VCaP (cell line): ENCODE measurements around the gene SLX4.

Source experiments
- H3K27ac ChIP-seq: fragments of 450-650 bp; 2 replicates; pipeline ENCODE4 v1.5.1; 2017
- CTCF ChIP-seq: fragments of 450-650 bp; conservative IDR thresholded peaks from 2 replicates; pipeline ENCODE4 v1.5.1; 2017; ENCODE audit warnings: mild to moderate bottlenecking, moderate library complexity

Gene SLX4

DNA sequence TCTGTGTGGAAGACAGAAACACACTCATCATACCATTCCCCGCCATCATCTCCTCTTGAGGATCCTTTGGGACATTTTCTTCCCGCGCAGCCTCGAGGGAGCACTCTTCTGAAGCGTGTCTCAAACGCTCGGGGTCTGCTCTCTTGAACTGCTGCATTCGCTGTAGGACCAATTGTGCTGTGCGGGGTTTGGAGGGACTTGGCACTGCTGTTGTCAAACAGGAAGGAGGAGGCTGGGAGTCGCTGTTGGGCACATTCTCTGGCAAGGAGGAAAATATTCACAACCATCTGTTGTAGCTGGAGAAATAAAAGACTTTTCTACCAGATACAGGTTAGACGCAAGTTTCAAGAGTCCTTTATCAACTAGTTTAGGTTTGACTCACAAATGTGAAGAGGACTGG lies 5.0 kb downstream of the SLX4 start:
- no peak overlapping the region for H3K27ac ChIP-seq
- TF ChIP-seq CTCF, result no peak

DNA sequence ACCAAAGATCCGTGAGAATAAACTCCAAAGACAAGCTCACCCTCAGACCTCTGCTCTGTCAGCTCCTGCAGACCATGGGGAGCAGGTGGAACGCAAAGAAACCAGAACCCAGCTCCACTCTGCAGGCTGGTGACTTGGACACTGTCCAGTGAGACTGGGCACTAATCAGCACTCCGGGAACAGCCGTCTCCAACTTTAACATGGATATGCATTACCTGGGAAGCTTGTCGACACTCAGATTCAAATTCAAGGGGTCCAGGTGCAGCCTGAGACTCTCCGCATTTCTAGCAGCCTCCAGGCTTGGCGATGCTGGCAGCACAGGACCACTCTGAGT lies 9.1 kb downstream of the SLX4 start:
- no peak for TF ChIP-seq CTCF
- H3K27ac ChIP-seq, result no peak overlapping the region

DNA sequence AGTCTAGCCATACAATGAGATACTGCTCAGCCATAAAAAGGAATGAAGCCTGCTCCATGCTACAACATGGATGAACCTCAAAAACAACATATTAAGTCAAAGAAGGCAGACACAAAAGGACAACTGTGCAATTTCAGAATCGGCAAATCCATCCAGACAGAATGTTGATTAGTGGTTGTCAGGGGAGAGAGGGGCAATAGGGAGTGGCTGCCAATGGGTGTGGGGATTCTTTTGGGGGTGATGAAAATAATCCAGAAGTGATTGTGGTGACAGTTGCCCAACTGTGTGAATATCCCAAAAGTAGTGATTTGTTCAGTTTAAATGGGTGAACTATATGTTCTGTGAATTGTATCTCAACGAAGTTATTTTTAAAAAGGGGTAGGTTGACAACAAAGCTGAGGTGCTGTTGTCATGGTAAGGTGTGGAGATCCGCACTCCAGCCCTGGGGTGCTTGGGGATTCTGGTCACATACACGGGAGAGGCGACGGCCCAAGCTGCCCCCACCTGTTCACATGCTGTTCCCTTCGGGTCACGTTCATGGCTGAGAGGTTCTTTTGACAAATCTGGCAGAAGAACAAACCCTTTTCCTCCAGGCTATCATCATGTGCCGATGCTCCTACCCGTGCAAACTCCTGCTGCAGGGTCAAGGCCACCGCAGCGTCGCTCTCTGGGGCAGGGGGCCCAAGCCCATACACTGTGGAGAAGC lies 9.6 kb downstream of the SLX4 start:
- no peak overlapping the region for H3K27ac ChIP-seq
- no peak for TF ChIP-seq CTCF

DNA sequence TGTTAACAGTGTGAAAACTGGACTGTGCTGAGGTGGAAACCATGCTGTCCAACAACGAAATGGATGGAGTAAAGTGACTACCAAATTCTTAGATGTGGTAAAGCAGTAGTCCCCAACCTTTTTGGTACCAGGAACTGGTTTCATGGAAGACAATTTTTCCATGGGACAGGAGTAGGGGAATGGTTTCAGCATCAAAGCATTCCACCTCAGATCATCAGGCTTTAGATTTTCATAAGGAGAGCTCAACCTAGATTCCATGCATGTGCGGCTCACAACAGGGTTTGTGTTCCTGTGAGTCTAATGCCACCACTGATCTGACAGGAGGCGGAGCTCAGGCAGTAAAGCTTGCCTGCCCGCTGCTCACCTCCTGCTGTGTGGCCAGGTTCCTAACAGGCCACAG lies 11.5 kb downstream of the SLX4 start:
- no peak overlapping the region for H3K27ac ChIP-seq
- no peak for TF ChIP-seq CTCF

DNA sequence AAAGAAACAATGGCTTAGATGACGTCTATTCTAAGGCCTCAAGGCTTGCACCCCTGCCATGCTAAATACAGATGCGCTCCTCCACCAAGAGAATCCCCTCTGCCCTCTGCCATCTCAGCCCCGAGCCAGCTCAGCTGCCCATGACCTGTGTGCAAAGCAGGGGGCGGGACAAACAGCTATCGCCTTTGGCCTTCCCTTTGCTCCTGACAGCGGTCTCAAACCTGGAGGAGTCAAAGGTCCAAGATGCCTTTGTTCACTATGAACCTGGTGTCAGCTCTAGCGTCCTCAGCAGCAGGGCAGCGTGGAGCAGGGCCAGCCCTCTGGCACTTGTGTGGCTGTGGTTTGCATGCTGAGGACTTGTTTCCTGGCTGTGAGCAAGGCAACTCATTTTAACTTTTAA lies 12.3 kb downstream of the SLX4 start:
- TF ChIP-seq CTCF, result no peak
- H3K27ac ChIP-seq, result no peak overlapping the region

DNA sequence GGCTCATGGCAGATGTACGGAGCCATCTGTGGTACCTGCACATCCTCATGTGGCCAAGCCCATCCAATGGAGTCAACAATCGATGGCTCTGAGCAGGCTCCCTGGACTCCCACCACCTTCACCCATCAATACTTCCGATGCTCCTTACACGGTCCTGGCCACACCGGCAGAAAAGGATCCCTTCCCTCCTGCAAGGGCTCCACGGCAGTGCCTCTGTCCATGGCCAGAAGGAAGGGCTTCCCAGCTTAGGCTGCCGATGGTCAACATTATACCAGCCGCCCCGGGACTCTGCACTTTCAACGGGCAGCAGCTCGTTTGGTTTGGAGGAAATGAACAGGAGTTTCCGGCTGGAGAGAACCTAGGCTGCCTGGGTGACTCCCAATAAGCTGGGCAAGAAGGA lies 13.2 kb downstream of the SLX4 start:
- no peak for TF ChIP-seq CTCF
- H3K27ac ChIP-seq, result no peak overlapping the region

GRCh38 chr16:3597676-3598075 lies 13.7 kb downstream of the SLX4 start:
- no peak for TF ChIP-seq CTCF
- no peak overlapping the region for H3K27ac ChIP-seq
